Measurements from ENCODE around the gene P4HA3.

P4HA3 gene

GRCh38 chr11:74316772-74317505, 5.5 kb upstream of the P4HA3 start:
- DNase-seq = no peak

DNA sequence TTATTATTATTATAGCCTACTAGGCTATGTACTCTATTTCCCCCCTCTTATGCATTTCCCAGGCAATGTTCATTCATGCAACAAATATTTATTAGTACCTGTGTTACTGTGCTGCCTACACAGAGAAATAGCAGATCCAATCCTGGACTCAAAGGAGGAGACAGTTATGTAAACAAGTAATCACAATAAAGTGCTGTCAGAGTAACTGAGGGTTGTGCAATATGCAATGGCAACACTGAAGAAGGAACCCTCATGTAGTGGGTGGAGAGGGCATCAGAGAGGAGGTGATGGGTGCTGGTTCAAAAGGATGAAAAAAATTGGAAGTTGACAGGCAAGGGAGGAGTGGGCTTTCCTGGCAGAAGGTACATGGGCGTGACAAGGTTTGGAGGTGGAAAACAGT, 886 bp upstream of the P4HA3 start:
- no peak for DNase-seq

- no peak for DNase-seq
Measured at GRCh38 chr11:74310857-74311256, 583 bp downstream of the P4HA3 start.

DNA sequence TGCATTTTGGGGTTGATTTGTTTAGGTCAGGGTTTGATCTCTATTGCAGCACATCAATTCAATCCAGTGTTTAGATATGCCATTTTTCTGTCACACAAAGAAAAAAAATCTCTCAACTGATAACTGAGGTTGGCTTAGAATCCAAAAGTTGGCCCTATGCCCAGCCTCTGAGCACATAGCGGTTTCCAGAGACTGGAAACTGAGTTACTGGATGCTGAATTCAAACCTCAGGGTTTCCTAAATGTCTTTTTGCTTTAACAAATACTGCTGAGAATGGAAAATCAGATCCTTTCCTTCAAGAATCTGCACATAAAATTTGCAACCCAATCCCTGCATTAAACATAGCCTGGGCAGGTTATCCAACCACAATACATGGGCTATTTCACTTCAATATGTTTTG, 4.0 kb downstream of the P4HA3 start:
- DNase-seq = no peak

DNA sequence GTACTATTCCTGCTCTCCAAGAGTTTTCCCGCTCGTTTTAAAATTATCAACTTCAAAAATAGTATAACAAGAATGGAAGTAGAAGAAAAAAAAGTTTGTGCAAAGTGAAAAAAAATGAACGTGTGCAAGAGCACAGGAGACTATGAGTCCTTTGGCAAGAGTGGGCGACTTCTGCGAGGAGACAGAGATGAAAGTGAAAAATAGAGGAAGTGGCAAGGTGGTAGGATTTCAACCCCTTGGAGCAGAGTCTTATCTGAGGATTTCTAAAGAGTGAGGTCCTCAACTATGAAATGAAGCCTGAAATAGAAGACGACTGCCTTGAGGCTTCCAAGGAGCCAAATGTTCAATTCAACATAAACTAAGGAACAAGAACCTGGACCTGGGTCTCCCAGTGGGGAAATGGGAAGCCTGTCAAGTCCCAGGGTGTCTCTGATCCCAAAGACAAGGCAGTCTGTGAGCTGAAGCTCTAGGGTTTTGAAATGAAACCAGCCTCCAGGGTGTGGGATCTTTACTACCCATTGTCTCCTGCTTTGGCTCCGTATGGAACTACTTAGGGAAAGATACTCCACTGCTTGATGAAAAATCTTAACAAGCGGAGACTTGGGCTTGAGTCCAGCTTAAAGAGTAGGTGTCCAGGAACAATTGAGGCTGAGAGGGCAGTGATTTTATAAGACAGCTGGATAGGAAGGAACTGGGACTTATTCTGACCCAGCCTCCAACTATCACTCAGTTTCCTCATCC, 4.8 kb downstream of the P4HA3 start:
- no peak for DNase-seq

DNA sequence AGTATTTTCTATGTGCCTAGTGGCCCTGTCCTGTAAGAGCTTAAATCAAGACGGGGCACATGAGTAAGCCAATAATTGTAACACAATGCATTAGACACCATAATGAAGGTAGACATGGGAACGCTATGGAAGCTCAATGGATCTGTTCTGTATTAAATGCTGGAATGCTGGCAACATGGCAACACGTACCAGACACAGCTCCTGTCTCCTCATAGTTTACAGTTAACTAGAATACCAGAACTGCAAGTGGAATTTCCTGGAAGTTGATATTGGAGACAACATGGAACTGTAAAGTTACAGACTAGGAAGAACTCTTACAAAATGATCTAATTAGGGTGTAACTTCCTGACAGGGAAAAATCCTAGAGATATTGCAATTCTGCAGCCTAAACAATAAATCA, 12.4 kb downstream of the P4HA3 start:
- DNase-seq = no peak

DNA sequence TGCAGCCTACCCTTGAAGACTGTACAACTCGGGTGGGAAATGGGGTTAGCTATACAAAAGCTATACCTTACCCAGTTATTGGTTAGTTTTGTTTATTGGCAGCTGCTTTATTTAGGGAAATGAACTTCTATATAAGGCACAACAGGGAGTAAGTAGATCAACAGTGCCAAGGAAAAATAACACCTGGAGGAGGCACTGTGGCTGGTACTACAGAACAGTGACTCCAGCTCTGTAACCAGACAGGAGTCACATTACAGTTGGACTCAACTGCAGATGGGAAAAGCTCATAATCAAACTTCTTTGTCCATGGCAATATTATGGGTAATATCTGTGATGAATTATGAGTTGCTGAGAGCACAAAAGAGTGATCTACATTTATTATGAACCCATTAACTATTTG, 14.0 kb downstream of the P4HA3 start:
- no peak for DNase-seq

GRCh38 chr11:74288911-74289310, 22.5 kb downstream of the P4HA3 start:
- DNase-seq = no peak

DNA sequence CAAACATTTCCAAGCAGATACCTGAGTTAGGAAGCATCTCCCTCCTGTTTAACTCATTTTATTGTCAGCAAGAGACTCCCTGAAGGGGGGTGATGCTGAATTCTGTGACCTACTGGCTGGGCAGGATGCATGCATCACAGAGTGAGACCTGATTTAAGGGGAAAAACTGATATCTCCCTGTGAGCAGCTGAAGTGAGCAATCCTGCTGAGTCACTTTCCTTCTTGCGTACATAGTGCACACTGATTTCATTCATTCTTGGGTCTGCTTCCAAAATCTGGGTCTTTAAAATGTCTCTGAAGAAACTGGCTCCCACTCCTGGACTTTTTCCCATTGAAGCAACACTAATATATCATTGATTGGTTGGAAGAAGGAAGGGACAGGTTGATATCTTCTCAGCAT, 23.3 kb downstream of the P4HA3 start:
- no peak for DNase-seq

DNA sequence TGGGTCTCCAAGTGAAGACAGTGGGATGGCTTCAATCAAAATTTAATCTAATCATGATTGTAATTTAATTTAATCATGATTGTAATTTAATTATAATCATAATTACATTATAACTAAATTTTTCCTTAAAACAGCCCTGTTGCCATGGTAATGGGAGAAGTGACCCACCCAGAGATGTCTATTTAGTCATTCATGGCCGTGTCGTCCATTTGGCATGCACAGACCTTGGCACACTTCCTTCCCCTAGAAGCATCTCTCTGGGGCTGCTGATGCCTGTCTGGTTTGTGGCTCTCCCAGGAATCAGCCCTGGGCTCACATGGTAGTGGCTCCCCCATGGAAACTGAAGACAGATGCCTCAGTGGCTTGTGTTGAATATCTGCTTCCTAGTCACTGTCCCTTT, 27.0 kb downstream of the P4HA3 start:
- DNase-seq = no peak

- no peak for DNase-seq
Measured at GRCh38 chr11:74283580-74284180, 27.8 kb downstream of the P4HA3 start.

DNA sequence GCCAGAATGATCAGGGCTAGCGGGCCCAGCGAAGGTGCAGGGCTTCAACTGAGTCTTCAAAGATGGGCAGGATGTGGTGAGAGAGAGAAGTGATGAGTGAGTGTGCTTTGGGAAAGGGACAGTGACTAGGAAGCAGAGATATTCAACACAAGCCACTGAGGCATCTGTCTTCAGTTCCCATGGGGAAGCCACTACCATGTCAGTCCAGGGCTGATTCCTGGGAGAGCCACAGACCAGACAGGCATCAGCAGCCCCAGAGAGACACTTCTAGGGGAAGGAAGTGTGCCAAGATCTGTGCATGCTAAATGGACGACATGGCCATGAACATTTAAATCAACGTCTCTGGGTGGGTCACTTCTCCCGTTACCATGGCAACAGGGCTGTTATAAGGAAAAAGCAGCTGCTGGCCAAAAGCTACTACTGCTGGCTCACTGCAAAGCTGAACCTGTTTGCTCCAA, 28.5 kb downstream of the P4HA3 start:
- DNase-seq = no peak

- no peak for DNase-seq
Measured at GRCh38 chr11:74282421-74282820, 29.0 kb downstream of the P4HA3 start.

- DNase-seq = no peak
Measured at GRCh38 chr11:74280494-74280893, 30.9 kb downstream of the P4HA3 start.

- DNase-seq = no peak
Measured at GRCh38 chr11:74279256-74279655, 32.2 kb downstream of the P4HA3 start.

- DNase-seq = no peak
Measured at GRCh38 chr11:74278721-74279161, 32.7 kb downstream of the P4HA3 start.

- no peak for DNase-seq
Measured at GRCh38 chr11:74278103-74278502, 33.3 kb downstream of the P4HA3 start.

- no peak for DNase-seq
Measured at GRCh38 chr11:74276581-74276980, 34.9 kb downstream of the P4HA3 start.

GRCh38 chr11:74272276-74272675, 39.2 kb downstream of the P4HA3 start:
- DNase-seq = no peak

GRCh38 chr11:74269161-74269811, 42.2 kb downstream of the P4HA3 start:
- DNase-seq = no peak

- no peak for DNase-seq
Measured at GRCh38 chr11:74268456-74268855, 43.0 kb downstream of the P4HA3 start.

GRCh38 chr11:74267014-74267413, 44.4 kb downstream of the P4HA3 start:
- DNase-seq = no peak

GRCh38 chr11:74265256-74265655, 46.2 kb downstream of the P4HA3 start:
- DNase-seq = no peak

GRCh38 chr11:74262725-74263124, 48.7 kb downstream of the P4HA3 start:
- DNase-seq = no peak

Measured in retina (tissue), 1 donor.